Rectal smooth muscle tissue (tissue), 1 donor: Measurements from ENCODE around the gene SRPX.

Source experiments
- H3K27ac ChIP-seq: one replicate; pipeline ENCODE4 v1.7.0; 2013; ENCODE audit warnings: low read depth, low read length, inconsistent platforms
- H3K27me3 ChIP-seq: one replicate; pipeline ENCODE4 v1.7.0; 2013; ENCODE audit warnings: low read length; ENCODE audit not compliant: control insufficient read depth, insufficient read depth
- H3K36me3 ChIP-seq: one replicate; pipeline ENCODE4 v1.7.0; 2013; ENCODE audit warnings: low read length; ENCODE audit not compliant: control insufficient read depth, insufficient read depth
- H3K4me1 ChIP-seq: one replicate; pipeline ENCODE4 v1.7.0; 2013; ENCODE audit warnings: low read length; ENCODE audit not compliant: control insufficient read depth, insufficient read depth
- H3K4me3 ChIP-seq: one replicate; pipeline ENCODE4 v1.7.0; 2013; ENCODE audit warnings: low read length
- H3K9ac ChIP-seq: one replicate; pipeline ENCODE4 v1.7.0; 2013; ENCODE audit warnings: low read length

SRPX gene

GRCh38 chrX:38220415-38221390 is at the start of gene SRPX:
TSS of gene SRPX (minus strand) at chrX:38220871. CDS start at chrX:38220792, 79 bp downstream.
- Histone ChIP-seq H3K4me1 (no peaks in the 10 kb centered on the region), H3K36me3 (no peaks in the 10 kb centered on the region), H3K27me3 (no peaks in the 10 kb centered on the region), H3K27ac (peak within 1 kb of the TSS; percentile 48), H3K4me3 (peak within 1 kb of the TSS; percentile 61), H3K9ac (no peak within 1 kb of the TSS)

GRCh38 chrX:38268011-38268410 is 47.3 kb upstream of the SRPX start:
- Histone ChIP-seq H3K4me1 (no peaks in the 10 kb centered on the region), H3K36me3 (no peaks in the 10 kb centered on the region), H3K27me3 (no peaks in the 10 kb centered on the region), H3K27ac (no peak overlapping the region), H3K4me3 (no peak overlapping the region), H3K9ac (no peak overlapping the region)

- Histone ChIP-seq H3K27me3 (no peaks in the 10 kb centered on the region), H3K4me1 (no peaks in the 10 kb centered on the region), H3K9ac (no peak overlapping the region), H3K4me3 (no peak overlapping the region), H3K36me3 (no peaks in the 10 kb centered on the region), H3K27ac (no peak overlapping the region)
Measured at GRCh38 chrX:38262715-38263620, 42.3 kb upstream of the SRPX start.

- H3K27me3 ChIP-seq: no peaks in the 10 kb centered on the region
- no peaks in the 10 kb centered on the region for H3K4me1 ChIP-seq
- H3K9ac ChIP-seq: no peak overlapping the region
- H3K36me3 ChIP-seq: no peaks in the 10 kb centered on the region
- H3K27ac ChIP-seq: no peak overlapping the region
- H3K4me3 ChIP-seq: no peak overlapping the region
Measured at GRCh38 chrX:38260231-38260630, 39.6 kb upstream of the SRPX start.

- Histone ChIP-seq H3K36me3 (no peaks in the 10 kb centered on the region), H3K9ac (no peak overlapping the region), H3K4me1 (no peaks in the 10 kb centered on the region), H3K27ac (no peak overlapping the region), H3K4me3 (no peak overlapping the region), H3K27me3 (no peaks in the 10 kb centered on the region)
Measured at GRCh38 chrX:38256019-38256418, 35.3 kb upstream of the SRPX start.

- no peak overlapping the region for H3K4me3 ChIP-seq
- no peaks in the 10 kb centered on the region for H3K27me3 ChIP-seq
- no peaks in the 10 kb centered on the region for H3K36me3 ChIP-seq
- H3K4me1 ChIP-seq: no peaks in the 10 kb centered on the region
- no peak overlapping the region for H3K27ac ChIP-seq
- no peak overlapping the region for H3K9ac ChIP-seq
Measured at GRCh38 chrX:38249965-38250364, 29.3 kb upstream of the SRPX start.

- Histone ChIP-seq H3K27ac (no peak overlapping the region), H3K27me3 (no peaks in the 10 kb centered on the region), H3K36me3 (no peaks in the 10 kb centered on the region), H3K4me3 (no peak overlapping the region), H3K9ac (no peak overlapping the region), H3K4me1 (no peaks in the 10 kb centered on the region)
Measured at GRCh38 chrX:38247051-38247450, 26.4 kb upstream of the SRPX start.

GRCh38 chrX:38240541-38240940 is 19.9 kb upstream of the SRPX start:
- no peaks in the 10 kb centered on the region for H3K27me3 ChIP-seq
- H3K4me1 ChIP-seq: no peaks in the 10 kb centered on the region

GRCh38 chrX:38236901-38237615 is 16.4 kb upstream of the SRPX start:
- H3K27ac ChIP-seq: no peak overlapping the region
- no peaks in the 10 kb centered on the region for H3K27me3 ChIP-seq
- no peak overlapping the region for H3K9ac ChIP-seq
- H3K36me3 ChIP-seq: no peaks in the 10 kb centered on the region
- H3K4me1 ChIP-seq: peaks cover 2% of the 10 kb centered on the region
- no peak overlapping the region for H3K4me3 ChIP-seq

More at GRCh38 chrX:38240541-38240940, 19.9 kb upstream of the SRPX start:
- no peak overlapping the region for H3K4me3 ChIP-seq
- H3K36me3 ChIP-seq: no peaks in the 10 kb centered on the region
- H3K27ac ChIP-seq: no peak overlapping the region
- H3K9ac ChIP-seq: no peak overlapping the region

- H3K4me3 ChIP-seq: no peak overlapping the region
- peak overlapping the region; percentile 27 for H3K27ac ChIP-seq
- H3K36me3 ChIP-seq: no peaks in the 10 kb centered on the region
- no peaks in the 10 kb centered on the region for H3K27me3 ChIP-seq
- H3K9ac ChIP-seq: no peak overlapping the region
- peaks cover 2% of the 10 kb centered on the region for H3K4me1 ChIP-seq
Measured at GRCh38 chrX:38233891-38234667, 13.4 kb upstream of the SRPX start.

GRCh38 chrX:38232079-38232686 is 11.5 kb upstream of the SRPX start:
- Histone ChIP-seq H3K27me3 (no peaks in the 10 kb centered on the region), H3K4me3 (no peak overlapping the region), H3K27ac (peak overlapping the region; percentile 4), H3K9ac (no peak overlapping the region), H3K4me1 (peaks cover 2% of the 10 kb centered on the region), H3K36me3 (no peaks in the 10 kb centered on the region)
